ENCODE measurements around the gene MAEA.

MAEA gene

GRCh38 chr4:1380368-1381151 is 90.9 kb downstream of the MAEA start:
- DNase-seq (ENCODE audit: low spot score): no peak

GRCh38 chr4:1381181-1381621 is 91.5 kb downstream of the MAEA start:
- DNase-seq (ENCODE audit: low spot score): no peak

GRCh38 chr4:1381944-1382541 is 92.4 kb downstream of the MAEA start:
- no peak for DNase-seq (ENCODE audit: low spot score)

GRCh38 chr4:1382776-1383727 is 93.4 kb downstream of the MAEA start:
- no peak for DNase-seq (ENCODE audit: low spot score)

- DNase-seq (ENCODE audit: low spot score): no peak
Observed at GRCh38 chr4:1383728-1384591, 94.3 kb downstream of the MAEA start.

- DNase-seq (ENCODE audit: low spot score): no peak
Observed at GRCh38 chr4:1384675-1385372, 95.1 kb downstream of the MAEA start.

- no peak for DNase-seq (ENCODE audit: low spot score)
Observed at GRCh38 chr4:1385373-1386340, 96.0 kb downstream of the MAEA start.
